ES-I3 (cell line): Measurements from ENCODE around the gene MATR3.

ENCODE experiments used
- H3K36me3 ChIP-seq: 2 replicates; pipeline ENCODE4 v1.6.1; 2013; ENCODE audit warnings: mild to moderate bottlenecking, low read length, control low read depth, moderate library complexity; ENCODE audit not compliant: insufficient read depth
- H3K4me1 ChIP-seq: 2 replicates; pipeline ENCODE4 v1.6.1; 2013; ENCODE audit warnings: mild to moderate bottlenecking, control low read depth, low read length; ENCODE audit not compliant: insufficient read depth
- H3K9ac ChIP-seq: 2 replicates; pipeline ENCODE4 v1.6.1; 2013; ENCODE audit warnings: low read depth, mild to moderate bottlenecking, low read length, moderate library complexity
- H3K9me3 ChIP-seq: 2 replicates; pipeline ENCODE4 v1.6.1; 2013; ENCODE audit warnings: mild to moderate bottlenecking, low read length, moderate library complexity; ENCODE audit not compliant: control insufficient read depth, insufficient read depth

The MATR3 gene

GRCh38 chr5:139293507-139294373 lies at the start of gene MATR3:
MATR3 (plus strand) TSS chr5:139293740; CDS start chr5:139307416, 13,676 bp downstream.
- Histone ChIP-seq H3K36me3 (no peaks in the 10 kb centered on the region), H3K4me1 (peaks cover 18% of the 10 kb centered on the region), H3K9ac (peak within 1 kb of the TSS; percentile 92), H3K9me3 (no peaks in the 10 kb centered on the region)

GRCh38 chr5:139245637-139246339 lies 47.8 kb upstream of the MATR3 start:
- Histone ChIP-seq H3K4me1 (peaks cover 7% of the 10 kb centered on the region), H3K9ac (no peak overlapping the region), H3K9me3 (no peaks in the 10 kb centered on the region), H3K36me3 (no peaks in the 10 kb centered on the region)

- H3K9ac ChIP-seq = no peak overlapping the region
- H3K4me1 ChIP-seq = peaks cover 7% of the 10 kb centered on the region
- no peaks in the 10 kb centered on the region for H3K9me3 ChIP-seq
- no peaks in the 10 kb centered on the region for H3K36me3 ChIP-seq
Observed at GRCh38 chr5:139246394-139246793, 47.1 kb upstream of the MATR3 start.

- peaks cover 7% of the 10 kb centered on the region for H3K4me1 ChIP-seq
- H3K9me3 ChIP-seq = no peaks in the 10 kb centered on the region
- no peaks in the 10 kb centered on the region for H3K36me3 ChIP-seq
Observed at GRCh38 chr5:139248826-139249453, 44.6 kb upstream of the MATR3 start.

GRCh38 chr5:139251281-139251687 lies 42.3 kb upstream of the MATR3 start:
- Histone ChIP-seq H3K36me3 (no peaks in the 10 kb centered on the region), H3K4me1 (no peaks in the 10 kb centered on the region; the same call in 1 of the 2 replicates), H3K9me3 (no peaks in the 10 kb centered on the region), H3K9ac (no peak overlapping the region)

More at GRCh38 chr5:139248826-139249453, 44.6 kb upstream of the MATR3 start:
- no peak overlapping the region for H3K9ac ChIP-seq

GRCh38 chr5:139251695-139252288 lies 41.7 kb upstream of the MATR3 start:
- Histone ChIP-seq H3K9ac (no peak overlapping the region), H3K9me3 (no peaks in the 10 kb centered on the region), H3K36me3 (no peaks in the 10 kb centered on the region), H3K4me1 (no peaks in the 10 kb centered on the region)

- Histone ChIP-seq H3K4me1 (no peaks in the 10 kb centered on the region), H3K9ac (no peak overlapping the region), H3K9me3 (no peaks in the 10 kb centered on the region), H3K36me3 (no peaks in the 10 kb centered on the region)
Observed at GRCh38 chr5:139253115-139253514, 40.4 kb upstream of the MATR3 start.

GRCh38 chr5:139256820-139257219 lies 36.7 kb upstream of the MATR3 start:
- H3K9me3 ChIP-seq = no peaks in the 10 kb centered on the region
- H3K9ac ChIP-seq = no peak overlapping the region
- H3K4me1 ChIP-seq = no peaks in the 10 kb centered on the region
- no peaks in the 10 kb centered on the region; the same call in 1 of the 2 replicates for H3K36me3 ChIP-seq

- H3K4me1 ChIP-seq = peaks cover 6% of the 10 kb centered on the region; the same call in 1 of the 2 replicates
- H3K9me3 ChIP-seq = no peaks in the 10 kb centered on the region
- H3K36me3 ChIP-seq = no peaks in the 10 kb centered on the region; the same call in 1 of the 2 replicates
- no peak overlapping the region for H3K9ac ChIP-seq
Observed at GRCh38 chr5:139262059-139262741, 31.3 kb upstream of the MATR3 start.

- H3K9me3 ChIP-seq = no peaks in the 10 kb centered on the region
- H3K4me1 ChIP-seq = peaks cover 6% of the 10 kb centered on the region; the same call in 1 of the 2 replicates
- no peaks in the 10 kb centered on the region; the same call in 1 of the 2 replicates for H3K36me3 ChIP-seq
- H3K9ac ChIP-seq = no peak overlapping the region
Observed at GRCh38 chr5:139262742-139263445, 30.6 kb upstream of the MATR3 start.

- Histone ChIP-seq H3K4me1 (peaks cover 9% of the 10 kb centered on the region; the same call in 1 of the 2 replicates), H3K9ac (no peak overlapping the region), H3K36me3 (no peaks in the 10 kb centered on the region; the same call in 1 of the 2 replicates)
Observed at GRCh38 chr5:139263536-139263935, 30.0 kb upstream of the MATR3 start.

GRCh38 chr5:139263946-139264345 lies 29.6 kb upstream of the MATR3 start:
- H3K36me3 ChIP-seq = no peaks in the 10 kb centered on the region
- H3K9ac ChIP-seq = no peak overlapping the region
- no peaks in the 10 kb centered on the region for H3K9me3 ChIP-seq
- H3K4me1 ChIP-seq = peaks cover 12% of the 10 kb centered on the region; the same call in 1 of the 2 replicates

More at GRCh38 chr5:139263536-139263935, 30.0 kb upstream of the MATR3 start:
- H3K9me3 ChIP-seq = no peaks in the 10 kb centered on the region

GRCh38 chr5:139265001-139265400 lies 28.5 kb upstream of the MATR3 start:
- Histone ChIP-seq H3K9ac (no peak overlapping the region), H3K4me1 (peaks cover 12% of the 10 kb centered on the region; the same call in 1 of the 2 replicates), H3K36me3 (no peaks in the 10 kb centered on the region), H3K9me3 (no peaks in the 10 kb centered on the region)
